Kidney (tissue), 14 donors: ENCODE results near the gene CLEC19A. TPM values are rescaled to one million over a fixed set of nuclear protein-coding genes. Genes with fewer than 3 reads are reported as not detected.

Experiments used
- DNase-seq, 5 donors: peaks; one replicate each; pipeline ENCODE4 v3.0.0-alpha.2; 2013 to 2020
- FAIRE-seq: peaks from 2 replicates; lab custom pipeline; 2012; peaks lifted over from hg19 to GRCh38; lab: Jason Lieb, UNC
- H3K27ac ChIP-seq, 2 donors: one replicate each; pipeline ENCODE4 v1.7.0; 2013; ENCODE audit warnings: low read depth in 2 of 2, low read length in 2 of 2, inconsistent platforms in 1 of 2
- H3K27me3 ChIP-seq: one replicate; pipeline ENCODE4 v1.7.1; 2013; ENCODE audit warnings: low read length, inconsistent platforms; ENCODE audit not compliant: control insufficient read depth, insufficient read depth
- H3K36me3 ChIP-seq, 3 donors: one replicate each; pipeline versions ENCODE4 v1.7.0 to v1.7.1; 2013; ENCODE audit warnings: low read length in 3 of 3, control low read depth in 1 of 3, inconsistent platforms in 1 of 3; ENCODE audit not compliant: insufficient read depth in 3 of 3, control insufficient read depth in 2 of 3
- H3K4me1 ChIP-seq, 3 donors: one replicate each; pipeline versions ENCODE4 v1.7.0 to v1.7.1; 2013; ENCODE audit warnings: low read length in 3 of 3, inconsistent platforms in 1 of 3, low read depth in 1 of 3; ENCODE audit not compliant: control insufficient read depth in 2 of 3, insufficient read depth in 2 of 3
- H3K4me3 ChIP-seq, 3 donors: one replicate each; pipeline versions ENCODE4 v1.7.0 to v1.8.1; 2013; ENCODE audit warnings: low read length in 3 of 3, control low read depth in 1 of 3, inconsistent platforms in 1 of 3
- H3K9ac ChIP-seq, 3 donors: one replicate each; pipeline versions ENCODE4 v1.7.0 to v1.7.1; 2013; ENCODE audit warnings: low read length in 3 of 3, control low read depth in 1 of 3, inconsistent platforms in 1 of 3
- H3K9me3 ChIP-seq, 3 donors: one replicate each; pipeline versions ENCODE4 v1.7.0 to v1.7.1; 2013; ENCODE audit warnings: low read length in 3 of 3, control low read depth in 1 of 3, inconsistent platforms in 1 of 3; ENCODE audit not compliant: control insufficient read depth in 2 of 3, insufficient read depth in 1 of 3
- CTCF ChIP-seq: IDR thresholded peaks from 3 replicates; pipeline ENCODE4 v1.5.1; 2012; ENCODE audit warnings: mild to moderate bottlenecking, moderate library complexity, borderline replicate concordance; ENCODE audit not compliant: insufficient read depth; ENCODE audit errors: extremely low read depth
- intact Hi-C: fragments of 100-400 bp; cut with DNase I; formaldehyde crosslinking; loops from one replicate; pipeline ENCODE4 v1.11.1; 2022
- polyA plus RNA-seq: library from polyadenylated mRNA; stranded (reverse); fragments of 350-450 nt; fragmentation: Illumina TruSeq; extraction: RNeasy Lipid Tissue Mini Kit (QIAGEN cat#74804); gene quantifications from one replicate; pipeline ENCODE4 v1.2.3, GENCODE V29; 2014; ENCODE audit warnings: low read depth, low replicate concordance; ENCODE audit not compliant: insufficient read depth
- total RNA-seq: library from RNA; stranded (reverse); fragmentation: NEBNext Ultra II Directional; extraction: Animal tissue kit (Norgen Biotek cat#: 25700); gene quantifications from one replicate; pipeline ENCODE4 v1.2.1, GENCODE V29; 2021
- donor health status: control.
- donor health status: control.
- donor health status: control.
- donor health status: control.
- donor health status: control.
- donor health status: DM: yes; HTN: yes; CAD: no.
- donor health status: Normal renal cell carcinoma (clear cell type).

CLEC19A gene
- total and polyA plus RNA-seq, 2 donors from 2014 or later: not detected

- Histone ChIP-seq H3K9me3 (no peaks in the 10 kb centered on the region), H3K27ac (no peak overlapping the region), H3K4me1 (no peaks in the 10 kb centered on the region), H3K27me3 (no peaks in the 10 kb centered on the region), H3K9ac (no peak overlapping the region), H3K4me3 (no peak overlapping the region), H3K36me3 (no peaks in the 10 kb centered on the region)
- no peak for TF ChIP-seq CTCF
- intact Hi-C loops: no loop called here
- DNase-seq: no peak
- FAIRE-seq: no peak
Observed at GRCh38 chr16:19331794-19332193, 46.3 kb downstream of the CLEC19A start.

- intact Hi-C loops: no loop called here
- no peak overlapping the region for H3K27ac ChIP-seq
- H3K9me3 ChIP-seq: no peaks in the 10 kb centered on the region
- no peak for FAIRE-seq
- no peak overlapping the region for H3K9ac ChIP-seq
- H3K4me1 ChIP-seq: no peaks in the 10 kb centered on the region
- no peaks in the 10 kb centered on the region for H3K27me3 ChIP-seq
- H3K36me3 ChIP-seq: no peaks in the 10 kb centered on the region
- no peak for DNase-seq
- TF ChIP-seq CTCF: no peak
- H3K4me3 ChIP-seq: no peak overlapping the region
Observed at GRCh38 chr16:19338335-19338734, 52.8 kb downstream of the CLEC19A start.

- DNase-seq (no peak), FAIRE-seq (no peak)
- no peaks in the 10 kb centered on the region for H3K9me3 ChIP-seq
- H3K9ac ChIP-seq: no peak overlapping the region
- TF ChIP-seq CTCF: no peak
- no peaks in the 10 kb centered on the region for H3K27me3 ChIP-seq
- intact Hi-C loops: no loop called here
- H3K27ac ChIP-seq: no peak overlapping the region
- no peaks in the 10 kb centered on the region for H3K4me1 ChIP-seq
- no peaks in the 10 kb centered on the region for H3K36me3 ChIP-seq
- H3K4me3 ChIP-seq: no peak overlapping the region
Observed at GRCh38 chr16:19344224-19344801, 58.8 kb downstream of the CLEC19A start.

GRCh38 chr16:19344980-19345379 lies 59.4 kb downstream of the CLEC19A start:
- intact Hi-C loops: no loop called here
- no peak overlapping the region for H3K27ac ChIP-seq
- no peak for TF ChIP-seq CTCF
- FAIRE-seq: no peak
- H3K27me3 ChIP-seq: no peaks in the 10 kb centered on the region
- no peak overlapping the region for H3K9ac ChIP-seq
- no peak overlapping the region for H3K4me3 ChIP-seq
- no peaks in the 10 kb centered on the region for H3K4me1 ChIP-seq
- no peaks in the 10 kb centered on the region for H3K9me3 ChIP-seq
- DNase-seq: no peak
- no peaks in the 10 kb centered on the region for H3K36me3 ChIP-seq
